Tibial nerve (tissue), 4 donors: ENCODE results near the gene ADIRF. TPM values are rescaled to one million over a fixed set of nuclear protein-coding genes. Genes with fewer than 3 reads are reported as not detected.
"Not testable (repeated sequence)": the region's sequence is repeated elsewhere in the genome, so short reads cannot be mapped to it uniquely, and the experiment has no call there.

Experiments used
- DNase-seq, 2 donors: peaks; one replicate each; pipeline ENCODE4 v3.0.0-alpha.2; 2019; ENCODE audit warnings: low spot score in 2 of 2
- H3K27ac ChIP-seq, 4 donors: fragments of 200-600 bp; sonication (generic) in 3 of 4; one replicate each; pipeline ENCODE4 v1.5.1; 2017 to 2019; ENCODE audit warnings: mild to moderate bottlenecking in 1 of 4
- H3K27me3 ChIP-seq, 2 donors: fragments of 200-600 bp; sonication (generic) in 1 of 2; one replicate each; pipeline versions ENCODE4 v1.5.1 to v1.6.0; 2017 to 2019
- H3K36me3 ChIP-seq, 3 donors: fragments of 200-600 bp; sonication (generic); one replicate each; pipeline ENCODE4 v1.5.1; 2018 to 2019
- H3K4me1 ChIP-seq, 4 donors: fragments of 200-600 bp; sonication (generic) in 3 of 4; one replicate each; pipeline ENCODE4 v1.5.1; 2017 to 2019
- H3K4me3 ChIP-seq, 4 donors: fragments of 200-600 bp; sonication (generic) in 3 of 4; one replicate each; pipeline ENCODE4 v1.5.1; 2017 to 2019; ENCODE audit warnings: mild to moderate bottlenecking in 1 of 4, moderate library complexity in 1 of 4
- H3K9me3 ChIP-seq, 4 donors: fragments of 200-600 bp; sonication (generic) in 3 of 4; one replicate each; pipeline ENCODE4 v1.5.1; 2017 to 2019
- CTCF ChIP-seq, 5 experiments: fragments of 200-600 bp in 3 of 5; fragments of 450-650 bp in 2 of 5; sonication (generic) in 3 of 5; IDR thresholded peaks; one replicate each; pipeline ENCODE4 v1.5.1; 2016 to 2019; ENCODE audit warnings: antibody characterized with exemption in 5 of 5, mild to moderate bottlenecking in 3 of 5, moderate library complexity in 2 of 5
- EP300 ChIP-seq, 2 donors: sonication (generic); formaldehyde crosslinking; IDR thresholded peaks; one replicate each; pipeline ENCODE4 v1.6.1; 2017; ENCODE audit warnings: antibody characterized with exemption in 2 of 2, mild to moderate bottlenecking in 1 of 2
- POLR2A ChIP-seq, 2 donors: fragments of 450-650 bp; IDR thresholded peaks; one replicate each; pipeline ENCODE4 v1.6.1; 2017; ENCODE audit warnings: antibody characterized with exemption in 2 of 2, mild to moderate bottlenecking in 2 of 2, moderate library complexity in 2 of 2
- WGBS, 2 donors: methylation state at CpG; one replicate each; pipeline ENCODE4 v1.1.5; 2018; 5-methylcytosine and 5-hydroxymethylcytosine counted together
- total RNA-seq, 4 donors: library from RNA; depleted of rRNA; stranded (reverse); fragments of >200 nt; gene quantifications; one replicate each; pipeline ENCODE4 v1.1.0, GENCODE V29; 2016

The ADIRF gene
- total RNA-seq, 4 donors from 2014 or later = 703 to 1,895 (median 1,121) TPM

- TF ChIP-seq POLR2A (IDR thresholded peaks at IDR 0.05) = no peak
- TF ChIP-seq CTCF (IDR thresholded peaks at IDR 0.05) = no peak
- no peak for TF ChIP-seq EP300 (IDR thresholded peaks at IDR 0.05)
- Histone ChIP-seq H3K9me3 (no peaks in the 10 kb centered on the region), H3K27ac (peak overlapping the region in 1 of 4 donors; percentile 60), H3K4me3 (no peak overlapping the region), H3K4me1 (peaks cover 0 to 3% (median 0%) of the 10 kb centered on the region in 4 donors), H3K27me3 (no peaks in the 10 kb centered on the region), H3K36me3 (peaks cover 0 to 53% (median 0%) of the 10 kb centered on the region in 3 donors)
- no peak for DNase-seq
- 74 to 78% methylated on average over 2 of the region's 2 CpGs for WGBS, 2 donors
These were observed 35.6 kb upstream of the ADIRF start for GRCh38 chr10:86932674-86933073.

DNA sequence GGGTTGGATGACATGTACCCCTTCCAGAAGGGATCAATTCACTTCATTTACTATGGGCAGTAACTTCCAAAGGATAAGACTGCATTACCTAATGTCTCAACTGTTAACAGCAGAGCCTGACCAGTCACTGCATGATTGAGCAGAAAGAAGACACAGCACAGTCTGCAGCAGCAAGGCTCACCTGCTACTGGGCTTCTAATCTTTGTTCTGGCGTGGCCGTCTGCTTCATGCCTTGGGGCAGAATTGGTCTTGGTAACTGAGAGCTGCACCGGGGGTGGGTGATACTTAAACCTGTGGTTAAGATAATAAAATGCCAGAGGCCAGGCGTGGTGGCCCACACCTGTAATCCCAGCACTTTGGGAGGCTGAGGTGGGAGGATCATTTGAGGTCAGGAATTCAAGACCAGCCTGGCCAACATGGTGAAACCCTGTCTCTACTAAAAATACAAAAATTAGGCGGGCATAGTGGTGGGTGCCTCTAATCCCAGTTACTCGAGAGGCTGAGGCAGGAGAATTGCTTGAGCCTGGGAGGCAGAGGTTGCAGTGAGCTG is 34.0 kb upstream of the ADIRF start:
- not testable (repeated sequence) for H3K27me3 ChIP-seq, DNase-seq, H3K27ac ChIP-seq, H3K4me1 ChIP-seq, H3K9me3 ChIP-seq, H3K4me3 ChIP-seq
- H3K36me3 ChIP-seq = peaks cover 0 to 39% (median 0%) of the 10 kb centered on the region in 3 donors
- WGBS, 2 donors = 88 to 94% methylated on average over 6 of the region's 6 CpGs

DNA sequence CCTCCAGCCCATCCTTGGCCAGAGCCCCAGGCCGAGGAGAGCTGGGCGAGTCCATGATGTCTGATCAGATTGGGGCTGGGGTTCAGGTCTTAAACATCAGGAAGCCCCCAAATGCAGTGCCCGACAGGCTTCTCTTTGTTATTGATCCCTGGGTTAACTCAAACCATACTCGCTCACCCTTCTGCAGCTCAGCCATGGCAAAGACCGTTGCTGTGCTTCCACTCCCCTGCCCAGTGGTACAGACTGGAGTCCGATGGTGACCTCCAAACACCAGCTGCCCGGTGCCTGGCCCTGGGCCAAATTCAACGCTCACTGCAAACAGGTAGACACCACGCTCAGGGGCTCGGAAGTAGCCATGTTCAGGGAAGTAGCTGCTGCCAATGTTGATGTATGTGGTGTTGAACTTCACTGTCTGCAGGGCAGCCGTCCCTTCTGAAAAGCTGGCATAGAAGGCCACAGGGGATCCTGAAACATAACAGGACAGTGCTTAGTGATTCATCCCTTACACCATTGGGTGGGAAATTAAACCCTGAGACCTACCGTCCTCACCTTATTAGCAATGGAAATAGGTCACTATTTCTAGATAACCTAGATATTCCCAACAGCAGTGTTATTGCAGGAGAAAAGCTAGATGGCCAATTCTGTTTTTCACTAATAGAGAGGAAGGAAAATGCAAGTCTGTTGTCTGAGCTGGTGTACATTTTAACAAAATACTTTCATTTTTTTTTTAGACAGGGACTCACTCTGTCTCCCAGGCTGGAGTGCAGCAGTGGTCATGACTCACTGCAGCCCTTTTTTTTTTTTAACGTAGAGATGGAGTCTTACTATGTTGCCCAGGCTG is 31.4 kb upstream of the ADIRF start:
- Histone ChIP-seq H3K4me3 (no peak overlapping the region), H3K4me1 (peaks cover 0 to 9% (median 0%) of the 10 kb centered on the region in 4 donors), H3K36me3 (peaks cover 0 to 22% (median 0%) of the 10 kb centered on the region in 3 donors), H3K27ac (no peak overlapping the region), H3K9me3 (no peaks in the 10 kb centered on the region), H3K27me3 (no peaks in the 10 kb centered on the region)
- TF ChIP-seq CTCF (IDR thresholded peaks at IDR 0.05) = no peak
- DNase-seq = no peak
- WGBS, 2 donors = 71 to 86% methylated on average over 13 of the region's 13 CpGs

- Histone ChIP-seq H3K36me3 (peaks cover 0 to 22% (median 0%) of the 10 kb centered on the region in 3 donors), H3K27ac (no peak overlapping the region)
These were observed 30.7 kb upstream of the ADIRF start for GRCh38 chr10:86937502-86938154.

DNA sequence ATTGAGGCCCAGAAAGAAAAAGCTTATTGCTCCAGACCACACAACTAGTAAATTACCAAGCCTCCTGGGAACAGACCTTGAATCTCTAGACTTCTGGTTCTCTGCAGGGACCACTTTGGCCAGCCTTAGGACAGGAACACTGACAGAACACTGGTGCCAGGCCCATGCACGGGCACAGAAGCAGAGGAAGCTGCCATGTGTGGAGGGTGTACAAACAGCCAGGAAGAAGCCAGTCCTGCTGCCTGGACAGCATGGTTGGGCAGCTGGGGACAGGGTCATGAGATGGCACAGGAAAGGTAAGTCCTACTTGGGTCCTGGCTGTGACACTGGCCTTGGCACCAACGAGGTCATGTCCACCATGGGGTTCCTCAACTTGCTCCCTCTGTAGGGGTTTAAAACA is 30.0 kb upstream of the ADIRF start:
- Histone ChIP-seq H3K9me3 (no peaks in the 10 kb centered on the region), H3K27me3 (no peaks in the 10 kb centered on the region), H3K36me3 (peaks cover 0 to 25% (median 0%) of the 10 kb centered on the region in 3 donors), H3K27ac (no peak overlapping the region), H3K4me3 (no peak overlapping the region), H3K4me1 (peaks cover 0 to 12% (median 0%) of the 10 kb centered on the region in 4 donors)
- TF ChIP-seq CTCF (IDR thresholded peaks at IDR 0.05) = no peak
- no peak for TF ChIP-seq EP300 (IDR thresholded peaks at IDR 0.05)
- TF ChIP-seq POLR2A (IDR thresholded peaks at IDR 0.05) = no peak
- no peak for DNase-seq
- WGBS, 2 donors = 80 to 92% methylated on average over 1 to 2 of the region's 2 CpGs

More at GRCh38 chr10:86937502-86938154, 30.7 kb upstream of the ADIRF start:
- 73 to 75% methylated on average over 6 of the region's 6 CpGs for WGBS, 2 donors
- Histone ChIP-seq H3K4me3 (no peak overlapping the region), H3K9me3 (no peaks in the 10 kb centered on the region), H3K4me1 (peaks cover 0 to 11% (median 0%) of the 10 kb centered on the region in 4 donors), H3K27me3 (no peaks in the 10 kb centered on the region)
- TF ChIP-seq POLR2A (IDR thresholded peaks at IDR 0.05) (no peak), EP300 (IDR thresholded peaks at IDR 0.05) (no peak), CTCF (IDR thresholded peaks at IDR 0.05) (no peak)
- DNase-seq = no peak

DNA sequence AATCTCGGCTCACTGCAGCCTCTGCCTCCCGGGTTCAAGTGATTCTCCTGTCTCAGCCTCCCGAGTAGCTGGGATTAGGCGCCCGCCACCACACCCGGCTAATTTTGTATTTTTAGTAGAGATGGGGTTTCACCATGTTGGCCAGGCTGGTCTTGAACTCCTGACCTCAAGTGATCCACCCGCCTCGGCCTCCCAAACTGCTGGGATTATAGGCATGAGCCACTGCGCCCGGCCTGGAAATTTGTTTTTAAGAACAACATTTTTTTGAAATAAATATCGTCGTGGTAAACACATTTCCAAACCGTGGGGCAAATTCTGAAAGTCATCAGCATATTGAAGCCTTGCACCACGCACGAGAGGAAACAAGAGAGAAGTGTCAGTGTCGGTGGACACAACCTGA is 28.2 kb upstream of the ADIRF start:
- not testable (repeated sequence) for DNase-seq, H3K27me3 ChIP-seq, H3K4me3 ChIP-seq, H3K9me3 ChIP-seq, H3K27ac ChIP-seq
- Histone ChIP-seq H3K4me1 (peaks cover 0 to 18% (median 3%) of the 10 kb centered on the region in 4 donors), H3K36me3 (peaks cover 0 to 18% (median 0%) of the 10 kb centered on the region in 3 donors)
- 87 to 90% methylated on average over 16 of the region's 16 CpGs for WGBS, 2 donors
